Hematopoietic multipotent progenitor cell treated with erythropoietin and hydrocortisone succinate and interleukin-3 and kit ligand, for 6 days (in vitro differentiated cells): Measurements from ENCODE around the gene ALOX12.

Experiments
- DNase-seq: peaks from one replicate; pipeline ENCODE4 v3.0.0-alpha.2; 2015

The ALOX12 gene

DNA sequence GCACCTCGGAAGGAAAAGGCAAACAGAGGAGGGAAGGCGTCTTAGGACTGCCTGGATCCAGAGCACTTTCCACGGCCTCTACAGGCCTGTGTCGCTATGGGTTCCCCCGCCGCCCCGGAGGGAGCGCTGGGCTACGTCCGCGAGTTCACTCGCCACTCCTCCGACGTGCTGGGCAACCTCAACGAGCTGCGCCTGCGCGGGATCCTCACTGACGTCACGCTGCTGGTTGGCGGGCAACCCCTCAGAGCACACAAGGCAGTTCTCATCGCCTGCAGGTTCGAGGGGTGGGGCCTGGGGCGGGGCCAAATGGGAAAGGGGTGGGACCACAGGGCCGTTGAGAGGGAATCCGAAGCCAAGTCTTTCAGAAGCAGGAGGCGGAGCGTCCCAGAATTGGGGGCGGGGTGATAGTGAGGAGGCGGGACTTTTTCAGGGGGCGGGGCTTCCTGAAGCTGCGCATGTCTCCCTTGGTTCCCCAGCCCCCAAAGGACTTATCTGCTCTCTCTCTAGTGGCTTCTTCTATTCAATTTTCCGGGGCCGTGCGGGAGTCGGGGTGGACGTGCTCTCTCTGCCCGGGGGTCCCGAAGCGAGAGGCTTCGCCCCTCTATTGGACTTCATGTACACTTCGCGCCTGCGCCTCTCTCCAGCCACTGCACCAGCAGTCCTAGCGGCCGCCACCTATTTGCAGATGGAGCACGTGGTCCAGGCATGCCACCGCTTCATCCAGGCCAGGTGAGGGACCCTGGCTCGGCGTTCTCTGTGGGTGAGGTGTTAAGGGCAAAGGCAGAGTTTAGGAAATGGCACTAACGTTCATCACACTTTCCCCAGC is 27.9 kb downstream of the ALOX12 start:
- peak; percentile 95 for DNase-seq

DNA sequence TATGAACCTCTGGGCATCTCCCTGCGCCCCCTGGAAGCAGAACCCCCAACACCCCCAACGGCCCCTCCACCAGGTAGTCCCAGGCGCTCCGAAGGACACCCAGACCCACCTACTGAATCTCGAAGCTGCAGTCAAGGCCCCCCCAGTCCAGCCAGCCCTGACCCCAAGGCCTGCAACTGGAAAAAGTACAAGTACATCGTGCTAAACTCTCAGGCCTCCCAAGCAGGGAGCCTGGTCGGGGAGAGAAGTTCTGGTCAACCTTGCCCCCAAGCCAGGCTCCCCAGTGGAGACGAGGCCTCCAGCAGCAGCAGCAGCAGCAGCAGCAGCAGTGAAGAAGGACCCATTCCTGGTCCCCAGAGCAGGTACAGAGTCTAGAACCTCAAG is 28.5 kb downstream of the ALOX12 start:
- no peak for DNase-seq

GRCh38 chr17:7025245-7025644 is 29.4 kb downstream of the ALOX12 start:
- no peak for DNase-seq

DNA sequence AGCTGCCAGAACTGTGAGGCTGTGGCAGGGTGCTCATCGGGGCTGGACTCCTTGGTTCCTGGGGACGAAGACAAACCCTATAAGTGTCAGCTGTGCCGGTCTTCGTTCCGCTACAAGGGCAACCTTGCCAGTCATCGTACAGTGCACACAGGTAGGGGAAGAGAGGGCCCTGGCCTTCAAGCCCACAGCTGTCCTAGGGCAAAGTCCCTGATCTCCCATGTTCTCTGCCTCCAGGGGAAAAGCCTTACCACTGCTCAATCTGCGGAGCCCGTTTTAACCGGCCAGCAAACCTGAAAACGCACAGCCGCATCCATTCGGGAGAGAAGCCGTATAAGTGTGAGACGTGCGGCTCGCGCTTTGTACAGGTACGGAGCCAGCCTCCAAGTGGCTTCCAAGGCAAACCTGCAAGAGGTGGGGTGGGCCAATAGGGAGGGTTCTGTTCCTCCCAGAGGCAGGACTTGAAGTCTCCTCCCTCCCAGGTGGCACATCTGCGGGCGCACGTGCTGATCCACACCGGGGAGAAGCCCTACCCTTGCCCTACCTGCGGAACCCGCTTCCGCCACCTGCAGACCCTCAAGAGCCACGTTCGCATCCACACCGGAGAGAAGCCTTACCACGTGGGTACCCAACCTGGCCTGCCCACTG is 30.7 kb downstream of the ALOX12 start:
- no peak for DNase-seq

DNA sequence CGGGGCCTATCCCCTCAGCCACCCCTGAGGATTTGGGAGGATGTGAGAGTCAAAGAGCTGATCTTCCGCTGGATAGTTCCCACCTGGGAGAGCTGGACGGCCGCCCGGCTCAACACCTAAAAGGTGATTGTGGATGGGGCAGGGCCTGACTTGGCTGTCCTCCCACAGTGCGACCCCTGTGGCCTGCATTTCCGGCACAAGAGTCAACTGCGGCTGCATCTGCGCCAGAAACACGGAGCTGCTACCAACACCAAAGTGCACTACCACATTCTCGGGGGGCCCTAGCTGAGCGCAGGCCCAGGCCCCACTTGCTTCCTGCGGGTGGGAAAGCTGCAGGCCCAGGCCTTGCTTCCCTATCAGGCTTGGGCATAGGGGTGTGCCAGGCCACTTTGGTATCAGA is 31.5 kb downstream of the ALOX12 start:
- DNase-seq, result no peak

GRCh38 chr17:7029096-7029495 is 33.2 kb downstream of the ALOX12 start:
- no peak for DNase-seq

DNA sequence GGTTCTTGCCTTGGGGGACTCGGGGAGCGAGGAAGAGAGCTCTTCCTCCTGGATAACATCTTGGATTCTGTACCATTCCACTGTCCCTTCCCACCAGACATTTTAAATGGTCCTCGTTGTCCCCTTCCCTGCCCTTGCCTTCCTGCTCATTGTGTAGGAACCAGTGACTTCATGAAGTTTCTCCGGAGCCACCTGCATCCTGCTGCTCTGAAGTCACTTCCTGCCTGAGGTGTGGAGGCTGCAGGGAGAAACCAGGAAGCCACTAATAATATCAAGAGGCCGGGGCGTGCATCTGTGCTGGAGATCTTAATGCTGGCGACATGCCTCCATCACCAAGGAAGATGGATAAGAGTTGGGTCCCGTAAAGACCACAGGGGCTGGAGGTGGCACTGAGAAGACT is 33.8 kb downstream of the ALOX12 start:
- peak; percentile 36 for DNase-seq

DNA sequence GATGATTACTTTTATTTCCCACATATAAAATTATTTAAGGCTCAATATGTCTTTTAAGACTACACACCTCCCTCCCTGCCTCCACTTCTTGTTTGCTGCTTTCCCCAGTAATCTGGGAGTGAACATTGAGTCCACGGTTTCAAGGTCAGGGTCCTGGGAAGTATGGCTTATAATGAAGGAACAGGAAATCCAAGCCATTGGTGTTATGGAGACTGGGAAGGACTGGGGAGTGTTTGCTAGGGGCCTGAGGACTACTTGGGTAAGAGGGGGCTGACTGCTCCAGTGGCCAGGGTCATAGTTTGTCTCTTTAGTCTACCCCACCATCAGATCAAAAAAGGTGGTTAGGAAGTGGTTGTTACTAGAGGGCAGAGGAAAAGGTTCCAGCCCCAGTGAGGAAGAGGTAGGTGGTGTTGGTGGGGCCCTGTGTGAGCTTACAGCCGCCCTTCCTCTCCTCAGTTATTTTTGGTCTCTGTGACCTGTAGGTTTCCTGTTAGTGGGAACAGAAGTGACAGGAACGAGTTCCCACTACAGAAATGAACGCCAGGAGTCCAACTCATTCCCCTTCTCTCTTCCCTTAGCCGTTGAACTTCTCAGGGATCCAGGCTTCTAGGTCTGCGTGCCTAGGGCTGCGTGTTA is 39.2 kb downstream of the ALOX12 start:
- no peak for DNase-seq

GRCh38 chr17:7035591-7036368 is 39.9 kb downstream of the ALOX12 start, which contains the start of gene SLC16A13:
Gene SLC16A13, plus strand, starts transcription at chr17:7036015. Its CDS starts 368 bp downstream, at chr17:7036383.
- DNase-seq, result peak; percentile 100

DNA sequence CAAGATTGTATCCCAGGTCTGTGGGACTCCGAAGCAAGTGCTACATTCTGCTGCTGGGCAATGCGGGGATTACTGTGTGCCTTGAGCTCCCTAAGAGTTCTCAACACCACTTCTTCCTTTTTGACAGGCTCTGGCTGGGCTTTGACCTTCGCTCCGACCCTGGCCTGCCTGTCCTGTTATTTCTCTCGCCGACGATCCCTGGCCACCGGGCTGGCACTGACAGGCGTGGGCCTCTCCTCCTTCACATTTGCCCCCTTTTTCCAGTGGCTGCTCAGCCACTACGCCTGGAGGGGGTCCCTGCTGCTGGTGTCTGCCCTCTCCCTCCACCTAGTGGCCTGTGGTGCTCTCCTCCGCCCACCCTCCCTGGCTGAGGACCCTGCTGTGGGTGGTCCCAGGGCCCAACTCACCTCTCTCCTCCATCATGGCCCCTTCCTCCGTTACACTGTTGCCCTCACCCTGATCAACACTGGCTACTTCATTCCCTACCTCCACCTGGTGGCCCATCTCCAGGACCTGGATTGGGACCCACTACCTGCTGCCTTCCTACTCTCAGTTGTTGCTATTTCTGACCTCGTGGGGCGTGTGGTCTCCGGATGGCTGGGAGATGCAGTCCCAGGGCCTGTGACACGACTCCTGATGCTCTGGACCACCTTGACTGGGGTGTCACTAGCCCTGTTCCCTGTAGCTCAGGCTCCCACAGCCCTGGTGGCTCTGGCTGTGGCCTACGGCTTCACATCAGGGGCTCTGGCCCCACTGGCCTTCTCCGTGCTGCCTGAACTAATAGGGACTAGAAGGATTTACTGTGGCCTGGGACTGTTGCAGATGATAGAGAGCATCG is 42.4 kb downstream of the ALOX12 start:
- DNase-seq, result no peak

DNA sequence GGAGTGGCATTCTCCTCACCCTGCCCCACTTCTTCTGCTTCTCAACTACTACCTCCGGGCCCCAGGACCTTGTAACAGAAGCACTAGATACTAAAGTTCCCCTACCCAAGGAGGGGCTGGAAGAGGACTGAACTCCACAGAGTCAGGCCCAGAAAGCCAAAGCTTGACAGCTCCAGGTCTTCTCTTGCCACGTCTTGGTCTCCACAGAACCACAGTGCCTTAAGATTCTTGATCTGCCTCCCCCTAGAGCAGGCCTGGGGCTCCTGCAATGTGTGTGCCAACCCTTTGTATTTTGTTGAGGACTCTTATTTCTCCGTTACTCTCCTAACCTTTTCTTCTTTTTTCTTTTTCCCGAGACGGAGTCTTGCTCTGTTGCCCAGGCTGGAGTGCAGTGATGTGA is 44.0 kb downstream of the ALOX12 start:
- peak; percentile 30 for DNase-seq

- DNase-seq, result no peak
Measured at GRCh38 chr17:7041607-7042500, 46.0 kb downstream of the ALOX12 start.

DNA sequence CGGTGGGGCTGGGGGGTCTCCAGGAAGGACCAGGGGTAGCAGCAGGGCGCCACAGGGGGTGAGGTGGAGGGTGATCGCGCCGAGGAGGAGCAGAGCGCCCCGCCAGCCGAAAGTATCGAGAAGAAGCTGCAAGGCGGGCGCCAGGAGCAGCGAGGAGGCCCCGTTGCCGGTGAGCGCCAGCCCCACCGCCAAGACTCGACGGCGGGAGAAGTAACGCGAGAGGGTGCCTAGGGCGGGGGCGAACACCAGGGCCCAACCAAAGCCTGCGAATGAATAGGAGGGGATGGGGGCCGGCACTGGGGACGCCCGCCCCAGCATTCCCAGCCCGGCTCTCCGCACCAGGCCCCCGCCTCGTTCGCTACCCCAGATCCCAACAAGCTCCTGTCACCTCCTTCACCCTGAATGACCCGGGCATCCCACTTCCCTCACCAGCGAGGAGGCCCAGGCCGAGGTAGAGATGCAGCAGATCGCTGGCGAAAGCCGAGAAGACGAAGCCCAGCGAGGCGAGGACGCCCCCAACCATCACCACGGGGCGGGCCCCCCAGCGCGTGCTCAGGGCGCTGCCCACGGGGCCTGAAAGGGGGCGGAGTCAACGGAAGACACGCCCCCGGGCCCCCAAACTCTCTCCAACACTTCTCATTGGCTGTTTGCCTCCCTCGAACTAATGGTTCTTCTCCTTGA is 46.8 kb downstream of the ALOX12 start:
- peak; percentile 35 for DNase-seq

- no peak for DNase-seq
Measured at GRCh38 chr17:7043182-7043496, 47.3 kb downstream of the ALOX12 start.

- DNase-seq, result no peak
Measured at GRCh38 chr17:7043497-7044198, 47.8 kb downstream of the ALOX12 start, which contains the start of gene SLC16A11. Gene SLC16A11, minus strand, starts transcription at chr17:7044092. Its CDS starts 579 bp downstream, at chr17:7043513.

DNA sequence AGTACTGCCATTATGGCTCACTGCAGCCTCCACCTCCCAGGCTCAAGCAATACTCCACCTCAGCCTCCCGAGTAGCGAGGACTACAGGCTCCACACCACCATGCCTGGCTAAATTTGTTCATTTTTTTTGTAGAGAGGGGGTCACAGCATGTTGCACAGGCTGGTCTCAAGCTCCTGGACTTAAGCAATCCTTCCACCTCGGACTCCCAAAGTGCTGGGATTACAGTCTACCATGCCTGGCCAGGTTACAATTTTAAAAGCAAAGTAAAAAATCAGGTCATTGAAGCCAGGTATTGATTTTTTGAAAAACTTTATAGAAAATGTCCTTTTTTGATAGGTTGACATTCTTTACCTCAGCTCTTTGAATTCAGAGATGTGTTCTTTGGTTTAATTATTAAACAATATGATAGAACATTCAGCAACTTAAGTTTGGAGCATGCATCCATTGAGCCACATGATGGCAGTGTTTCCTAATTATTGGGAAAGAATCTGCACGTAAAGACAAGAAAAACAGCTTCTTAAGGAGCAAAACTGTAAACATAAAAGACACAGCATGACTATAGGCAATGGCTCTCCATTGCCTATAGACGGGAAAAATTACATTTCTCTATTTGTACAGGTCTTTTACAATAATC is 49.8 kb downstream of the ALOX12 start:
- peak; percentile 87 for DNase-seq

DNA sequence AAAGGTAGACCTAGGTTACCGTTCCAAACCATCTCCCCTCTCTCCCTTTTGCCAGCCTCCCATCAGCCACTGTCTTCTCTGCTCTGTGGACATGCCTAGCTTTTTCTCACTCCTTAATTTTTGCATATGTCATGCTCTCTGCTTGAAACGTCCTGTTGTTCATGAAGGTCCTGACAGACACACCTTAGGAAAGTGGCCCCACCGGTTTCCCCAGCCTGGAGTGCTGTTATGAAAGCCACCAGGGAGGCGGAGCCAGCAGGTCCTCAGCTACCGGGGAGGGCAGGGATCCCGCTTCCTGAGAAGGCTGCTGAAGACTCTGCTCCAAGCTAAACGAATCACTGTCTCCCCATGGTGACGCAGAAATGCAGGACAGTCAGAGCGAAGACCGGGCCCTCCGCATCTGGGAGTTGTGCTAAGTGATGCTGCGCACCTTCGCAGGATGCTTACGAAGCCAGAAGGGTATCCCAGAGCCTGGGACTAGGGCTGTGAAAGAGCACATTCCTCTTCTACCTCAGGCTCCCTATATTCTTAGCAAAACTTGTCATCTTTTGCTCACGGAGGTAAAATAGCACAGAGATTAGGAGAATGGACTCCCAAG is 50.4 kb downstream of the ALOX12 start:
- no peak for DNase-seq

DNA sequence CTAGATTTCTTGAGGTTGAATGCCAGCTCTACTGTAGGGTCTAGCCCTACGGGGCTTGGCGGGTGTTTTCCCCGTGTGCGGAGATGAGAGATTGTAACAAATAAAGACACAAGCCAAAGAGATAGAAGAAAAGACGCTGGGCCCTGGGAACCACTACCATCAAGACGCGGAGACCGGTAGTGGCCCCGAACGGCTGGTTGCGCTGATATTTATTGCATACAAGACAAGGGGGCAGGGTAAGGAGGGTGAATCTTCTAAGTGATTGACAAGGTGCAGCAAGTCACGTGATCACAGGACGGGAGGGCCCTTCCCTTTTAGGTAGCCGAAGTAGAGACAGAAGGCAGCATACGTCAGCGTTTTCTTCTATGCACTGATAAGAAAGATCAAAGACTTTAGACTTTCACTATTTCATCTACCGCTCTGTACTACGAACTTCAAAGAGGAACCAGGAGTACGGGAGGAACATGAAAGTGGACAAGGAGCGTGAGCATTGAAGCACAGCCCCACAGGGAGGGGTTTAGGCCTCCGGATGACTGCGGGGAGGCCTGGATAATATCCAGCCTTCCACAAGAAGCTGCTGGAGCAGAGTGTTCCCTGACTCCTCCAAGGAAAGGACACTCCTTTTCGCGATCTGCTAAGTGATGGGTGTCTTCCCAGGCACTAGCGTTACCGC is 51.0 kb downstream of the ALOX12 start:
- peak; percentile 77 for DNase-seq
